HG03439 (cell line): ENCODE measurements around the gene IQGAP1.
A peak's percentile ranks its signal among the peaks of the same experiment; 100 is the strongest.
"Not testable (repeated sequence)": the region's sequence is repeated elsewhere in the genome, so short reads cannot be mapped to it uniquely, and the experiment has no call there.

Experiments used
- ATAC-seq: cut with Tn5 transposase; IDR thresholded peaks from one replicate; pipeline ENCODE4 v1.9.1; 2021; ENCODE audit warnings: mild to moderate bottlenecking, moderate library complexity; ENCODE audit not compliant: unreplicated experiment

The IQGAP1 gene

GRCh38 chr15:90409587-90409986 lies 21.5 kb downstream of the IQGAP1 start:
- not testable (repeated sequence) for ATAC-seq

- not testable (repeated sequence) for ATAC-seq
These were observed 22.3 kb downstream of the IQGAP1 start for GRCh38 chr15:90410316-90410715.

GRCh38 chr15:90411176-90411575 lies 23.1 kb downstream of the IQGAP1 start:
- ATAC-seq = no peak

- peak; percentile 71 for ATAC-seq
These were observed 24.5 kb downstream of the IQGAP1 start for GRCh38 chr15:90412356-90413194.

- no peak for ATAC-seq
These were observed 25.7 kb downstream of the IQGAP1 start for GRCh38 chr15:90413411-90414379.

- ATAC-seq = no peak
These were observed 26.5 kb downstream of the IQGAP1 start for GRCh38 chr15:90414408-90415028.

GRCh38 chr15:90416052-90416451 lies 28.0 kb downstream of the IQGAP1 start:
- not testable (repeated sequence) for ATAC-seq

- no peak for ATAC-seq
These were observed 30.6 kb downstream of the IQGAP1 start for GRCh38 chr15:90418627-90419026.

GRCh38 chr15:90419206-90419605 lies 31.2 kb downstream of the IQGAP1 start:
- ATAC-seq = peak; percentile 20

GRCh38 chr15:90419738-90420406 lies 31.8 kb downstream of the IQGAP1 start:
- peak; percentile 73 for ATAC-seq

- ATAC-seq = no peak
These were observed 32.4 kb downstream of the IQGAP1 start for GRCh38 chr15:90420451-90420850.

GRCh38 chr15:90421527-90421926 lies 33.5 kb downstream of the IQGAP1 start:
- no peak for ATAC-seq

GRCh38 chr15:90422043-90422442 lies 34.0 kb downstream of the IQGAP1 start:
- ATAC-seq = no peak

- ATAC-seq = no peak
These were observed 34.9 kb downstream of the IQGAP1 start for GRCh38 chr15:90422936-90423335.

GRCh38 chr15:90423801-90424319 lies 35.8 kb downstream of the IQGAP1 start:
- no peak for ATAC-seq

- no peak for ATAC-seq
These were observed 37.8 kb downstream of the IQGAP1 start for GRCh38 chr15:90425726-90426346.

- no peak for ATAC-seq
These were observed 39.1 kb downstream of the IQGAP1 start for GRCh38 chr15:90427185-90427584.

GRCh38 chr15:90432253-90432652 lies 44.2 kb downstream of the IQGAP1 start:
- ATAC-seq = no peak

GRCh38 chr15:90435652-90436337 lies 47.8 kb downstream of the IQGAP1 start:
- no peak for ATAC-seq
